Measurements from ENCODE around the gene F9.

Gene F9

DNA sequence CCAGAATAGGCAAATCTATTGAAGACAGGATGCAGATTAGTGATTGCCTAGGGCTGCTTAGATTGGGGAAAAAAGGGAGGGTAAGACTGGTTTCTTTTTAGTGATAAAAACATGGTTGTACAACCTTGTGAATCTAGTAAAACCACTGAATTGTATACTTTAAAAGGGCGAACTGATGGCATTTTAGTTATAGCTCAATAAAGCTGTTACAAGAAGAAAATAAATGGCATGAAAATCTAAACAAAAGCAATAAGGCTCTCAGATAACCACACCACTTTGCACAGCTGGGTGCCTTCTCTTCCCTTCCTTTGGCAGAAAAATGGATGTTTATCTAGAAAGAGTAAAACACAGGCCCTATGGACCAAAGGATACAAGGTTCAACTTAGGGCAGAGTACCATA lies 69.6 kb downstream of the F9 start:
- no peak for DNase-seq (ENCODE audit: low read depth)

Measured in iris pigment epithelial cell (primary cell).